Gastrocnemius medialis (tissue), 4 donors: ENCODE results near the gene CCT5.

Experiments used
- CTCF ChIP-seq, 5 experiments: fragments of 450-650 bp in 3 of 5; fragments of 200-600 bp in 2 of 5; sonication (generic) in 2 of 5; IDR thresholded peaks in 4 of 5; conservative IDR thresholded peaks in 1 of 5; 1 replicate in 4 of 5; 2 replicates in 1 of 5; pipeline ENCODE4 v1.5.1; 2016 to 2019; ENCODE audit warnings: antibody characterized with exemption in 5 of 5, mild to moderate bottlenecking in 3 of 5, moderate library complexity in 3 of 5
- POLR2A ChIP-seq, 2 donors: fragments of 450-650 bp; IDR thresholded peaks; one replicate each; pipeline ENCODE4 v1.6.1; 2017; ENCODE audit warnings: antibody characterized with exemption in 2 of 2, mild to moderate bottlenecking in 2 of 2, moderate library complexity in 2 of 2

GRCh38 chr5:10243660-10244240 lies 6.3 kb upstream of the CCT5 start:
- TF ChIP-seq POLR2A (IDR thresholded peaks at IDR 0.05) (no peak), CTCF (IDR thresholded peaks at IDR 0.05 in 4 of 5, conservative IDR thresholded peaks at IDR 0.05 in 1 of 5) (no peak)
